GM12878 (cell line): ENCODE data around the gene VWA8. TPM values are rescaled to one million over a fixed set of nuclear protein-coding genes. Genes with fewer than 3 reads are reported as not detected.

Experiments
- CHD2 ChIP-seq: IDR thresholded peaks from 2 replicates; pipeline ENCODE4 v1.6.1; 2011; ENCODE audit warnings: low read depth, low read length, improper control_type of control experiment, borderline replicate concordance
- DPF2 ChIP-seq: fragments of 450-650 bp; IDR thresholded peaks from 2 replicates; pipeline ENCODE4 v1.6.1; 2017; ENCODE audit warnings: mild to moderate bottlenecking
- IKZF2 ChIP-seq, 2 experiments: fragments of 450-650 bp; IDR thresholded peaks; 2 replicates each; pipeline ENCODE4 v1.6.1; 2017; ENCODE audit warnings: mild to moderate bottlenecking in 2 of 2, moderate library complexity in 2 of 2
- NR2C1 ChIP-seq: fragments of 450-650 bp; IDR thresholded peaks from 2 replicates; pipeline ENCODE4 v1.6.1; 2017; ENCODE audit warnings: antibody characterized with exemption, mild to moderate bottlenecking, moderate library complexity
- POLR2A ChIP-seq: IDR thresholded peaks from 2 replicates; pipeline ENCODE4 v1.6.1; 2011; ENCODE audit warnings: low read depth, mild to moderate bottlenecking, low read length
- POLR2AphosphoS2 ChIP-seq: IDR thresholded peaks from 2 replicates; pipeline ENCODE4 v1.6.1; 2011; ENCODE audit warnings: low read depth, mild to moderate bottlenecking, low read length, improper control_type of control experiment, moderate library complexity
- RAD21 ChIP-seq: IDR thresholded peaks from 2 replicates; pipeline ENCODE4 v1.6.1; 2011; ENCODE audit warnings: mild to moderate bottlenecking, low read depth, low read length, moderate library complexity; ENCODE audit not compliant: insufficient read depth
- SIX5 ChIP-seq: IDR thresholded peaks from 2 replicates; pipeline ENCODE4 v1.6.1; 2011; ENCODE audit warnings: mild to moderate bottlenecking, low read depth, low read length, moderate library complexity; ENCODE audit not compliant: severe bottlenecking
- ZSCAN29 ChIP-seq: fragments of 450-650 bp; IDR thresholded peaks from 2 replicates; pipeline ENCODE4 v1.6.1; 2017; ENCODE audit warnings: mild to moderate bottlenecking, moderate library complexity
- ZZZ3 ChIP-seq: IDR thresholded peaks from 2 replicates; pipeline ENCODE4 v1.6.1; 2011; ENCODE audit warnings: low read depth; ENCODE audit not compliant: control insufficient read depth, insufficient read length
- polyA plus RNA-seq, 11 experiments: library from polyadenylated mRNA; depleted of rRNA in 4 of 11; unstranded in 6 of 11; stranded (reverse) in 5 of 11; fragments of >200 nt; fragmentation: Nextera tagmentation in 4 of 11; fragmentation: Illumina TruSeq in 1 of 11; extraction: Ambion mirVana in 4 of 11; extraction: Trizol in 1 of 11; gene quantifications; 1 replicate in 1 of 11; 2 replicates in 10 of 11; pipeline versions ENCODE4 v1.2.1 to v1.2.3, GENCODE V29; 2011 to 2016; ENCODE audit warnings: inconsistent platforms in 2 of 11, missing spikeins in 2 of 11, low read depth in 1 of 11
- total RNA-seq, 4 experiments: library from RNA; depleted of rRNA in 3 of 4; stranded (reverse); fragments of >200 nt in 3 of 4; fragmentation: Illumina TruSeq in 1 of 4; extraction: Trizol in 1 of 4; gene quantifications; 2 replicates each; pipeline versions ENCODE4 v1.2.1 to v1.2.3, GENCODE V29; 2013 to 2021
- TF ChIP-seq, protein P1 (sequence below): IDR thresholded peaks from 2 replicates; pipeline ENCODE4 v1.6.1; 2012; ENCODE audit warnings: improper control_type of control experiment, low read depth, low read length; ENCODE audit not compliant: insufficient replicate concordance

Gene VWA8
- total and polyA plus RNA-seq, 10 of the 15 experiments (the other 5 are each of a cell fraction or from before 2014, with no cell fraction given), result 3.0 to 21.8 (median 13.5) TPM

DNA sequence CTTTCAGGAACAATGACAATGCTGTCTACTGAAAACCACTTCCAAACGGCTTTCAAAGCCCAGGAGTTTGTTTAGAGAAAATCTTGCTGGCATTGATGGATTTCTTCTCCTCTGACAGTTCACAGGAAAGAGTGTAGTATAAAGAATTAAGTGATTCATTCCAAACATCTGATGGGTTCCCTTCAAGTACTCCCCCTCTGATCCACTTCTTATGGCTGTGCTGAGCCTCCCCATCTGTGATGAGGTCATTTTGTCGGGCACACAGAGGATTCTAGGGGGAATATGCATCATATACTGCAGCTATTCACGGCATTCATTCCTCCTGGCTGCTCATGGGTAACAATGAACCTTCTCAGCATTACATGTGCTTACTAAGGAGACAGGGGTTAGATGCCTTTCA, 395.7 kb downstream of the VWA8 start (continued):
- TF ChIP-seq, protein P1, sequence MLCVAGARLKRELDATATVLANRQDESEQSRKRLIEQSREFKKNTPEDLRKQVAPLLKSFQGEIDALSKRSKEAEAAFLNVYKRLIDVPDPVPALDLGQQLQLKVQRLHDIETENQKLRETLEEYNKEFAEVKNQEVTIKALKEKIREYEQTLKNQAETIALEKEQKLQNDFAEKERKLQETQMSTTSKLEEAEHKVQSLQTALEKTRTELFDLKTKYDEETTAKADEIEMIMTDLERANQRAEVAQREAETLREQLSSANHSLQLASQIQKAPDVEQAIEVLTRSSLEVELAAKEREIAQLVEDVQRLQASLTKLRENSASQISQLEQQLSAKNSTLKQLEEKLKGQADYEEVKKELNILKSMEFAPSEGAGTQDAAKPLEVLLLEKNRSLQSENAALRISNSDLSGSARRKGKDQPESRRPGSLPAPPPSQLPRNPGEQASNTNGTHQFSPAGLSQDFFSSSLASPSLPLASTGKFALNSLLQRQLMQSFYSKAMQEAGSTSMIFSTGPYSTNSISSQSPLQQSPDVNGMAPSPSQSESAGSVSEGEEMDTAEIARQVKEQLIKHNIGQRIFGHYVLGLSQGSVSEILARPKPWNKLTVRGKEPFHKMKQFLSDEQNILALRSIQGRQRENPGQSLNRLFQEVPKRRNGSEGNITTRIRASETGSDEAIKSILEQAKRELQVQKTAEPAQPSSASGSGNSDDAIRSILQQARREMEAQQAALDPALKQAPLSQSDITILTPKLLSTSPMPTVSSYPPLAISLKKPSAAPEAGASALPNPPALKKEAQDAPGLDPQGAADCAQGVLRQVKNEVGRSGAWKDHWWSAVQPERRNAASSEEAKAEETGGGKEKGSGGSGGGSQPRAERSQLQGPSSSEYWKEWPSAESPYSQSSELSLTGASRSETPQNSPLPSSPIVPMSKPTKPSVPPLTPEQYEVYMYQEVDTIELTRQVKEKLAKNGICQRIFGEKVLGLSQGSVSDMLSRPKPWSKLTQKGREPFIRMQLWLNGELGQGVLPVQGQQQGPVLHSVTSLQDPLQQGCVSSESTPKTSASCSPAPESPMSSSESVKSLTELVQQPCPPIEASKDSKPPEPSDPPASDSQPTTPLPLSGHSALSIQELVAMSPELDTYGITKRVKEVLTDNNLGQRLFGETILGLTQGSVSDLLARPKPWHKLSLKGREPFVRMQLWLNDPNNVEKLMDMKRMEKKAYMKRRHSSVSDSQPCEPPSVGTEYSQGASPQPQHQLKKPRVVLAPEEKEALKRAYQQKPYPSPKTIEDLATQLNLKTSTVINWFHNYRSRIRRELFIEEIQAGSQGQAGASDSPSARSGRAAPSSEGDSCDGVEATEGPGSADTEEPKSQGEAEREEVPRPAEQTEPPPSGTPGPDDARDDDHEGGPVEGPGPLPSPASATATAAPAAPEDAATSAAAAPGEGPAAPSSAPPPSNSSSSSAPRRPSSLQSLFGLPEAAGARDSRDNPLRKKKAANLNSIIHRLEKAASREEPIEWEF, result no peak
- TF ChIP-seq ZSCAN29, result no peak
- TF ChIP-seq ZZZ3, result no peak
- TF ChIP-seq CHD2, result no peak
- TF ChIP-seq IKZF2 (IDR thresholded peaks at IDR 0.05), result no peak
- TF ChIP-seq NR2C1, result no peak
- TF ChIP-seq POLR2AphosphoS2, result no peak
- no peak for TF ChIP-seq SIX5
- no peak for TF ChIP-seq DPF2
- TF ChIP-seq RAD21, result no peak
- TF ChIP-seq POLR2A, result no peak
